DND-41 (cell line): ENCODE results near the gene SH2D3A.

ENCODE experiments used
- ATAC-seq: fragments of 200-7000 bp; cut with Tn5 transposase; 3 replicates; pipeline ENCODE4 v1.9.1; 2021; ENCODE audit warnings: low read depth; ENCODE audit not compliant: insufficient read depth
- DNase-seq: peaks from one replicate; pipeline ENCODE4 v3.0.0-alpha.2; 2020
- H2AFZ ChIP-seq: 2 replicates; pipeline ENCODE4 v1.6.0; 2012; ENCODE audit warnings: low read depth, low read length
- H3K27ac ChIP-seq: 2 replicates; pipeline ENCODE4 v1.5.1; 2012; ENCODE audit warnings: low read length, inconsistent platforms
- H3K27me3 ChIP-seq: fragments of 200-600 bp; sonication (generic); 2 replicates; pipeline ENCODE4 v1.6.0; 2012; ENCODE audit warnings: low read length, mild to moderate bottlenecking, inconsistent platforms; ENCODE audit not compliant: insufficient read depth, poor library complexity
- H3K36me3 ChIP-seq: 2 replicates; pipeline ENCODE4 v1.5.1; 2012; ENCODE audit warnings: low read length, inconsistent platforms; ENCODE audit not compliant: insufficient read depth
- H3K4me1 ChIP-seq: 2 replicates; pipeline ENCODE4 v1.5.1; 2012; ENCODE audit warnings: mild to moderate bottlenecking, low read length; ENCODE audit not compliant: insufficient read depth
- H3K4me2 ChIP-seq: 2 replicates; pipeline ENCODE4 v1.6.0; 2012; ENCODE audit warnings: mild to moderate bottlenecking, moderate library complexity, low read length, inconsistent platforms; ENCODE audit not compliant: insufficient read depth
- H3K4me3 ChIP-seq, 2 experiments: fragments of 200-600 bp in 1 of 2; shearing (Covaris generic) in 1 of 2; 2 replicates each; pipeline ENCODE4 v1.5.1; 2012 to 2016; ENCODE audit warnings: inconsistent platforms in 2 of 2, low read length in 2 of 2, mild to moderate bottlenecking in 2 of 2, low read depth in 1 of 2, moderate library complexity in 1 of 2
- H3K79me2 ChIP-seq: 2 replicates; pipeline ENCODE4 v1.6.0; 2012; ENCODE audit warnings: low read length, inconsistent platforms; ENCODE audit not compliant: insufficient read depth
- H3K9ac ChIP-seq: 2 replicates; pipeline ENCODE4 v1.6.0; 2012; ENCODE audit warnings: low read depth, mild to moderate bottlenecking, inconsistent platforms, low read length, moderate library complexity
- H3K9me3 ChIP-seq: 2 replicates; pipeline ENCODE4 v1.5.1; 2012; ENCODE audit warnings: low read length, moderate library complexity, mild to moderate bottlenecking, inconsistent platforms; ENCODE audit not compliant: insufficient read depth, severe bottlenecking
- H4K20me1 ChIP-seq: 2 replicates; pipeline ENCODE4 v1.6.0; 2012; ENCODE audit warnings: low read length; ENCODE audit not compliant: insufficient read depth
- EZH2 ChIP-seq: IDR thresholded peaks from 3 replicates; pipeline ENCODE4 v1.6.1; 2012; ENCODE audit warnings: borderline replicate concordance, low read depth, mild to moderate bottlenecking, moderate library complexity, low read length, inconsistent platforms; ENCODE audit not compliant: severe bottlenecking
- TF ChIP-seq, protein P1 (sequence below): IDR thresholded peaks from 2 replicates; pipeline ENCODE4 v1.5.1; 2012; ENCODE audit warnings: borderline replicate concordance, low read length, moderate library complexity, mild to moderate bottlenecking; ENCODE audit not compliant: poor library complexity, severe bottlenecking; ENCODE audit errors: extremely low read depth

Gene SH2D3A

GRCh38 chr19:6811906-6812305 lies 44.7 kb upstream of the SH2D3A start:
- DNase-seq (peak; percentile 15), ATAC-seq (peak; percentile 54; the same call in 2 of the 3 replicates)
- Histone ChIP-seq H3K79me2 (peaks cover 80% of the 10 kb centered on the region), H3K36me3 (peaks cover 6% of the 10 kb centered on the region), H3K4me1 (no peaks in the 10 kb centered on the region), H3K9me3 (no peaks in the 10 kb centered on the region), H2AFZ (no peak overlapping the region), H3K27me3 (no peaks in the 10 kb centered on the region), H3K27ac (no peak overlapping the region), H3K4me3 (no peak overlapping the region), H3K4me2 (no peak overlapping the region), H4K20me1 (peaks cover 14% of the 10 kb centered on the region; the same call in 1 of the 2 replicates), H3K9ac (no peak overlapping the region)
- TF ChIP-seq, protein P1, sequence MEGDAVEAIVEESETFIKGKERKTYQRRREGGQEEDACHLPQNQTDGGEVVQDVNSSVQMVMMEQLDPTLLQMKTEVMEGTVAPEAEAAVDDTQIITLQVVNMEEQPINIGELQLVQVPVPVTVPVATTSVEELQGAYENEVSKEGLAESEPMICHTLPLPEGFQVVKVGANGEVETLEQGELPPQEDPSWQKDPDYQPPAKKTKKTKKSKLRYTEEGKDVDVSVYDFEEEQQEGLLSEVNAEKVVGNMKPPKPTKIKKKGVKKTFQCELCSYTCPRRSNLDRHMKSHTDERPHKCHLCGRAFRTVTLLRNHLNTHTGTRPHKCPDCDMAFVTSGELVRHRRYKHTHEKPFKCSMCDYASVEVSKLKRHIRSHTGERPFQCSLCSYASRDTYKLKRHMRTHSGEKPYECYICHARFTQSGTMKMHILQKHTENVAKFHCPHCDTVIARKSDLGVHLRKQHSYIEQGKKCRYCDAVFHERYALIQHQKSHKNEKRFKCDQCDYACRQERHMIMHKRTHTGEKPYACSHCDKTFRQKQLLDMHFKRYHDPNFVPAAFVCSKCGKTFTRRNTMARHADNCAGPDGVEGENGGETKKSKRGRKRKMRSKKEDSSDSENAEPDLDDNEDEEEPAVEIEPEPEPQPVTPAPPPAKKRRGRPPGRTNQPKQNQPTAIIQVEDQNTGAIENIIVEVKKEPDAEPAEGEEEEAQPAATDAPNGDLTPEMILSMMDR: no peak
- TF ChIP-seq EZH2: no peak

GRCh38 chr19:6811378-6811777 lies 44.1 kb upstream of the SH2D3A start:
- Histone ChIP-seq H2AFZ (no peak overlapping the region), H3K4me3 (no peak overlapping the region), H3K9ac (no peak overlapping the region), H3K27me3 (no peaks in the 10 kb centered on the region), H4K20me1 (peaks cover 14% of the 10 kb centered on the region; the same call in 1 of the 2 replicates), H3K79me2 (peaks cover 80% of the 10 kb centered on the region), H3K36me3 (peaks cover 6% of the 10 kb centered on the region), H3K9me3 (no peaks in the 10 kb centered on the region), H3K4me2 (no peak overlapping the region), H3K4me1 (no peaks in the 10 kb centered on the region), H3K27ac (no peak overlapping the region)
- ATAC-seq (no peak), DNase-seq (no peak)
- TF ChIP-seq EZH2: no peak
- TF ChIP-seq, protein P1: no peak

GRCh38 chr19:6809262-6809661 lies 42.0 kb upstream of the SH2D3A start:
- Histone ChIP-seq H4K20me1 (peaks cover 5% of the 10 kb centered on the region; the same call in 1 of the 2 replicates), H3K27ac (no peak overlapping the region), H3K27me3 (no peaks in the 10 kb centered on the region), H3K4me3 (no peak overlapping the region), H3K79me2 (peaks cover 80% of the 10 kb centered on the region), H3K36me3 (no peaks in the 10 kb centered on the region; the same call in 1 of the 2 replicates), H3K4me2 (no peak overlapping the region), H3K9me3 (no peaks in the 10 kb centered on the region), H3K4me1 (no peaks in the 10 kb centered on the region), H2AFZ (no peak overlapping the region), H3K9ac (no peak overlapping the region)
- no peak for ATAC-seq
- no peak for TF ChIP-seq EZH2
- TF ChIP-seq, protein P1: no peak
- no peak for DNase-seq
